ENCODE data around the gene ZNF407. TPM values are rescaled to one million over a fixed set of nuclear protein-coding genes. Genes with fewer than 3 reads are reported as not detected.

The ZNF407 gene
- total RNA-seq, 6 experiments from 2014 or later = 4.3 to 8.0 (median 5.7) TPM

GRCh38 chr18:75000920-75001319 lies 403.2 kb downstream of the ZNF407 start:
- no peaks in the 10 kb centered on the region for H3K9me3 ChIP-seq
- H3K4me3 ChIP-seq = no peak overlapping the region
- no peak for ATAC-seq
- no peak overlapping the region for H3K27ac ChIP-seq
- no peaks in the 10 kb centered on the region for H3K36me3 ChIP-seq
- TF ChIP-seq POLR2A (IDR thresholded peaks at IDR 0.05) = no peak
- no peak for TF ChIP-seq CTCF (IDR thresholded peaks at IDR 0.05)
- no peaks in the 10 kb centered on the region for H3K4me1 ChIP-seq
- intact Hi-C loops (cut with DNase I) = no loop called here
- no peak for DNase-seq
- 93% methylated on average over 3 of the region's 3 CpGs for WGBS (ENCODE audit: insufficient coverage, low coverage, low lambda C conversion rate, missing lambda C conversion rate)
- H3K27me3 ChIP-seq = no peaks in the 10 kb centered on the region

GRCh38 chr18:75003039-75003438 lies 405.4 kb downstream of the ZNF407 start:
- Histone ChIP-seq H3K4me3 (no peak overlapping the region), H3K4me1 (no peaks in the 10 kb centered on the region), H3K27me3 (no peaks in the 10 kb centered on the region), H3K9me3 (no peaks in the 10 kb centered on the region), H3K27ac (no peak overlapping the region), H3K36me3 (no peaks in the 10 kb centered on the region)
- ATAC-seq = no peak
- DNase-seq = no peak
- intact Hi-C loops (cut with DNase I) = no loop called here
- no peak for TF ChIP-seq CTCF (IDR thresholded peaks at IDR 0.05)
- no peak for TF ChIP-seq POLR2A (IDR thresholded peaks at IDR 0.05)
- 79% methylated on average over 2 of the region's 2 CpGs for WGBS (ENCODE audit: insufficient coverage, low coverage, low lambda C conversion rate, missing lambda C conversion rate)

- Histone ChIP-seq H3K27me3 (no peaks in the 10 kb centered on the region), H3K9me3 (no peaks in the 10 kb centered on the region), H3K4me3 (no peak overlapping the region), H3K36me3 (no peaks in the 10 kb centered on the region), H3K4me1 (no peaks in the 10 kb centered on the region), H3K27ac (no peak overlapping the region)
- intact Hi-C loops (cut with DNase I) = no loop called here
- ATAC-seq (no peak), DNase-seq (no peak)
- TF ChIP-seq POLR2A (IDR thresholded peaks at IDR 0.05) (no peak), CTCF (IDR thresholded peaks at IDR 0.05) (no peak)
- WGBS (ENCODE audit: insufficient coverage, low coverage, low lambda C conversion rate, missing lambda C conversion rate) = 88% methylated on average over 14 of the region's 23 CpGs
These were observed 406.4 kb downstream of the ZNF407 start for GRCh38 chr18:75003764-75004690.

GRCh38 chr18:75005626-75006025 lies 408.0 kb downstream of the ZNF407 start:
- no peaks in the 10 kb centered on the region for H3K9me3 ChIP-seq
- ATAC-seq (no peak), DNase-seq (no peak)
- intact Hi-C loops (cut with DNase I) = no loop called here
- no peak for TF ChIP-seq CTCF (IDR thresholded peaks at IDR 0.05)
- no peak overlapping the region for H3K4me3 ChIP-seq
- 86% methylated on average over 8 of the region's 8 CpGs for WGBS (ENCODE audit: insufficient coverage, low coverage, low lambda C conversion rate, missing lambda C conversion rate)
- no peak overlapping the region for H3K27ac ChIP-seq
- no peaks in the 10 kb centered on the region for H3K27me3 ChIP-seq
- no peaks in the 10 kb centered on the region for H3K4me1 ChIP-seq
- no peaks in the 10 kb centered on the region for H3K36me3 ChIP-seq
